HEK293T (cell line): ENCODE results near the gene TUBA3E.
"Not testable (repeated sequence)": the region's sequence is repeated elsewhere in the genome, so short reads cannot be mapped to it uniquely, and the experiment has no call there.

Experiments used
- ARNT ChIP-seq: fragments of 450-650 bp; IDR thresholded peaks from 2 replicates; pipeline ENCODE4 v1.6.1; 2017; ENCODE audit warnings: mild to moderate bottlenecking
- BHLHE40 ChIP-seq: fragments of 450-650 bp; IDR thresholded peaks from 2 replicates; pipeline ENCODE4 v1.6.1; 2016; ENCODE audit warnings: mild to moderate bottlenecking, moderate library complexity, borderline replicate concordance
- CTBP1 ChIP-seq: fragments of 450-650 bp; IDR thresholded peaks from 2 replicates; pipeline ENCODE4 v1.6.1; 2016; ENCODE audit warnings: borderline replicate concordance
- ELF4 ChIP-seq: fragments of 450-650 bp; IDR thresholded peaks from 2 replicates; pipeline ENCODE4 v1.6.1; 2017; ENCODE audit warnings: antibody characterized with exemption
- FOXA1 ChIP-seq: fragments of 450-650 bp; IDR thresholded peaks from 2 replicates; pipeline ENCODE4 v1.6.1; 2016; ENCODE audit warnings: mild to moderate bottlenecking
- FOXK2 ChIP-seq: fragments of 450-650 bp; IDR thresholded peaks from 2 replicates; pipeline ENCODE4 v1.6.1; 2016; ENCODE audit warnings: mild to moderate bottlenecking
- FOXM1 ChIP-seq: fragments of 450-650 bp; IDR thresholded peaks from 2 replicates; pipeline ENCODE4 v1.6.1; 2017; ENCODE audit warnings: mild to moderate bottlenecking, borderline replicate concordance
- HDGF ChIP-seq: fragments of 450-650 bp; IDR thresholded peaks from 2 replicates; pipeline ENCODE4 v1.6.1; 2017; ENCODE audit warnings: antibody characterized with exemption, borderline replicate concordance
- LEF1 ChIP-seq: fragments of 450-650 bp; IDR thresholded peaks from 2 replicates; pipeline ENCODE4 v1.6.1; 2017; ENCODE audit warnings: mild to moderate bottlenecking, borderline replicate concordance
- NFRKB ChIP-seq: fragments of 450-650 bp; IDR thresholded peaks from 2 replicates; pipeline ENCODE4 v1.6.1; 2016; ENCODE audit warnings: mild to moderate bottlenecking, moderate library complexity
- SP1 ChIP-seq: fragments of 450-650 bp; IDR thresholded peaks from 2 replicates; pipeline ENCODE4 v1.6.1; 2017
- SUZ12 ChIP-seq: fragments of 450-650 bp; IDR thresholded peaks from 2 replicates; pipeline ENCODE4 v1.6.1; 2016; ENCODE audit warnings: mild to moderate bottlenecking
- TARDBP ChIP-seq: fragments of 450-650 bp; IDR thresholded peaks from 2 replicates; pipeline ENCODE4 v1.6.1; 2016
- ZNF384 ChIP-seq: fragments of 450-650 bp; IDR thresholded peaks from 2 replicates; pipeline ENCODE4 v1.6.1; 2016

- TF ChIP-seq SP1, BHLHE40, CTBP1, FOXM1, FOXK2, SUZ12, NFRKB, FOXA1, ELF4, TARDBP, LEF1, ARNT, ZNF384, HDGF: not testable (repeated sequence)
These were observed 4.3 kb upstream of the TUBA3E start for GRCh38 chr2:130202518-130202917.
